HepG2 (cell line): ENCODE measurements around the gene CABLES2. TPM values are rescaled to one million over a fixed set of nuclear protein-coding genes. Genes with fewer than 3 reads are reported as not detected.
A peak's percentile ranks its signal among the peaks of the same experiment; 100 is the strongest.

Experiments
- HMGA1 ChIP-seq: sonication (generic); formaldehyde crosslinking; conservative IDR thresholded peaks from 2 replicates; pipeline ENCODE4 v1.4.0; 2020; ENCODE audit warnings: missing genetic modification reagents
- IRF9 ChIP-seq: sonication (generic); formaldehyde crosslinking; IDR thresholded peaks from 2 replicates; pipeline ENCODE4 v1.8.0; 2022; ENCODE audit warnings: missing genetic modification reagents, mild to moderate bottlenecking, borderline replicate concordance
- MXD1 ChIP-seq: sonication (generic); formaldehyde crosslinking; IDR thresholded peaks from 2 replicates; pipeline ENCODE4 v1.4.0; 2020; ENCODE audit warnings: mild to moderate bottlenecking, missing genetic modification reagents
- PATZ1 ChIP-seq: sonication (generic); formaldehyde crosslinking; IDR thresholded peaks from 2 replicates; pipeline ENCODE4 v1.4.0; 2020; ENCODE audit warnings: missing genetic modification reagents
- ZMYM2 ChIP-seq: sonication (generic); formaldehyde crosslinking; IDR thresholded peaks from 2 replicates; pipeline ENCODE4 v1.8.0; 2022; ENCODE audit warnings: mild to moderate bottlenecking, missing genetic modification reagents
- ZNF121 ChIP-seq: sonication (generic); formaldehyde crosslinking; IDR thresholded peaks from 2 replicates; pipeline ENCODE4 v1.5.0; 2020; ENCODE audit warnings: mild to moderate bottlenecking, missing genetic modification reagents
- ZNF142 ChIP-seq: sonication (generic); formaldehyde crosslinking; IDR thresholded peaks from 2 replicates; pipeline ENCODE4 v1.4.0; 2020; ENCODE audit warnings: missing genetic modification reagents
- ZNF564 ChIP-seq: sonication (generic); formaldehyde crosslinking; IDR thresholded peaks from 2 replicates; pipeline ENCODE4 v1.8.1; 2023; ENCODE audit warnings: mild to moderate bottlenecking, missing genetic modification reagents
- polyA plus RNA-seq, 8 experiments: library from polyadenylated mRNA; depleted of rRNA in 3 of 8; stranded (reverse) in 7 of 8; unstranded in 1 of 8; fragments of >200 nt; fragmentation: Illumina TruSeq in 4 of 8; extraction: Trizol in 4 of 8; gene quantifications; 2 replicates each; pipeline versions ENCODE4 v1.2.1 to v1.2.3, GENCODE V29; 2011 to 2016; ENCODE audit warnings: low read depth in 4 of 8, missing spikeins in 1 of 8, mixed read lengths in 1 of 8; ENCODE audit not compliant: insufficient read depth in 1 of 8
- total RNA-seq, 5 experiments: library from RNA; depleted of rRNA; stranded (reverse); fragments of >200 nt; fragmentation: Illumina TruSeq; extraction: Trizol; gene quantifications; 2 replicates each; pipeline ENCODE4 v1.2.3, GENCODE V29; 2016; ENCODE audit warnings: low read depth in 1 of 5

Gene CABLES2
- total and polyA plus RNA-seq, 2 of the 13 experiments (the other 11 are each of a cell fraction or from before 2014, with no cell fraction given), result 5.2 to 9.7 TPM

- TF ChIP-seq ZMYM2 (CRISPR knock-in tag) (no peak), PATZ1 (CRISPR knock-in tag) (no peak), ZNF564 (CRISPR knock-in tag) (no peak), ZNF121 (CRISPR knock-in tag) (peak; percentile 50; the same call in 1 of the 2 replicates), MXD1 (CRISPR knock-in tag) (no peak), IRF9 (CRISPR knock-in tag) (no peak), HMGA1 (CRISPR knock-in tag) (no peak), ZNF142 (CRISPR knock-in tag) (no peak)
- TF ChIP-seq, all 625 proteins: peak for 8
These were observed 56.3 kb downstream of the CABLES2 start (continued) for GRCh38 chr20:62350629-62351422.
